Gastrocnemius medialis (tissue), 4 donors: ENCODE results near the gene VMP1. TPM values are rescaled to one million over a fixed set of nuclear protein-coding genes. Genes with fewer than 3 reads are reported as not detected.
A peak's percentile ranks its signal among the peaks of the same experiment; 100 is the strongest.

Experiments used
- ATAC-seq, 2 donors: fragments of 150-250 bp; one replicate each; pipeline ENCODE4 v1.9.1; 2016
- DNase-seq, 2 donors: peaks; one replicate each; pipeline ENCODE4 v3.0.0-alpha.2; 2019
- H3K27ac ChIP-seq, 4 donors: fragments of 200-600 bp; sonication (generic); 1 replicate in 1 of 4; 2 replicates in 3 of 4; pipeline ENCODE4 v1.5.1; 2016 to 2018; ENCODE audit warnings: mild to moderate bottlenecking in 2 of 4, moderate library complexity in 1 of 4
- H3K27me3 ChIP-seq, 3 donors: fragments of 200-600 bp; sonication (generic) in 2 of 3; 1 replicate in 1 of 3; 2 replicates in 2 of 3; pipeline versions ENCODE4 v1.5.1 to v1.6.0; 2016 to 2019; ENCODE audit warnings: mild to moderate bottlenecking in 1 of 3, moderate library complexity in 1 of 3
- H3K36me3 ChIP-seq, 2 donors: fragments of 200-600 bp; sonication (generic) in 1 of 2; one replicate each; pipeline ENCODE4 v1.5.1; 2017 to 2018
- H3K4me1 ChIP-seq, 2 donors: fragments of 200-600 bp; sonication (generic) in 1 of 2; one replicate each; pipeline ENCODE4 v1.5.1; 2016 to 2017; ENCODE audit warnings: mild to moderate bottlenecking in 2 of 2
- H3K4me3 ChIP-seq, 4 donors: fragments of 200-600 bp; sonication (generic) in 3 of 4; 1 replicate in 1 of 4; 2 replicates in 3 of 4; pipeline ENCODE4 v1.5.1; 2016 to 2019; ENCODE audit warnings: mild to moderate bottlenecking in 2 of 4
- H3K9me3 ChIP-seq, 3 donors: fragments of 200-600 bp; sonication (generic) in 2 of 3; 1 replicate in 1 of 3; 2 replicates in 2 of 3; pipeline ENCODE4 v1.5.1; 2016 to 2019
- CTCF ChIP-seq, 5 experiments: fragments of 450-650 bp in 3 of 5; fragments of 200-600 bp in 2 of 5; sonication (generic) in 2 of 5; IDR thresholded peaks in 4 of 5; conservative IDR thresholded peaks in 1 of 5; 1 replicate in 4 of 5; 2 replicates in 1 of 5; pipeline ENCODE4 v1.5.1; 2016 to 2019; ENCODE audit warnings: antibody characterized with exemption in 5 of 5, mild to moderate bottlenecking in 3 of 5, moderate library complexity in 3 of 5
- POLR2A ChIP-seq, 2 donors: fragments of 450-650 bp; IDR thresholded peaks; one replicate each; pipeline ENCODE4 v1.6.1; 2017; ENCODE audit warnings: antibody characterized with exemption in 2 of 2, mild to moderate bottlenecking in 2 of 2, moderate library complexity in 2 of 2
- in situ Hi-C, 4 donors: fragments of 200-750 bp; cut with MboI; loops; one replicate each; pipeline versions ENCODE4 v1.15.0 to v1.8.0; 2017; ENCODE audit warnings: low sequenced_read_pairs in 4 of 4
- intact Hi-C: fragments of 100-400 bp; cut with DNase I; formaldehyde crosslinking; loops from one replicate; pipeline ENCODE4 v1.15.1; 2023; ENCODE audit warnings: low total_unique reads
- total RNA-seq, 4 donors: library from RNA; depleted of rRNA; stranded (reverse); fragments of >200 nt; gene quantifications; one replicate each; pipeline versions ENCODE4 v1.1.0 to v1.2.3, GENCODE V29; 2016

Gene VMP1
- total RNA-seq, 4 donors from 2014 or later = 39.2 to 55.0 (median 48.4) TPM

- Histone ChIP-seq H3K36me3 (no peaks in the 10 kb centered on the region), H3K4me3 (no peak overlapping the region), H3K27ac (peak overlapping the region in 1 of 4 donors; percentile 32), H3K9me3 (no peaks in the 10 kb centered on the region), H3K27me3 (no peaks in the 10 kb centered on the region), H3K4me1 (peaks cover 13 to 37% of the 10 kb centered on the region in 2 donors)
- no peak for ATAC-seq
- no peak for DNase-seq
- in situ Hi-C loops (no loop called here), intact Hi-C loops (no loop called here)
- TF ChIP-seq CTCF (IDR thresholded peaks at IDR 0.05 in 4 of 5, conservative IDR thresholded peaks at IDR 0.05 in 1 of 5) = no peak
- no peak for TF ChIP-seq POLR2A (IDR thresholded peaks at IDR 0.05)
Observed at GRCh38 chr17:59722623-59723022, 15.2 kb downstream of the VMP1 start.

DNA sequence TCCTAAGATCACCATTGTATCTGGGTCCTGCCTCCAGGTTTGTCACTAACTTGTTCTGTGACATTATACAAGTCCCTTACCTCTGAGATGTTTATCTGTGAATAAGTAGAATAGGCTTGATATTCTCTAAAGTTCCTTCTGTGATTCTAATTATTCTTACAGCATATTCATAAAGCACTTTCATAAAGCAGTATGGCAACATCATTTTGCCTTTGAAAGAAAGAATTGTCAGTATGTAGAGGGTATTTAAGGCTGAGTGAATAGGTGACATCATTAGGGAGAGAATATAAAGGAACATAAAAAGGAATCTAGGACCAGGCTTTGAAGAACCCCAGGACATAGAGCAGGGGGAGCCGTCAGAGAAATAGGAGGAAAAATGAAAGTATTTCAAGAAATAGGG, 15.6 kb downstream of the VMP1 start:
- TF ChIP-seq POLR2A (IDR thresholded peaks at IDR 0.05) (no peak), CTCF (IDR thresholded peaks at IDR 0.05 in 4 of 5, conservative IDR thresholded peaks at IDR 0.05 in 1 of 5) (no peak)
- peaks cover 16 to 41% of the 10 kb centered on the region in 2 donors for H3K4me1 ChIP-seq
- H3K27me3 ChIP-seq = no peaks in the 10 kb centered on the region
- intact Hi-C loops = no loop called here
- no peaks in the 10 kb centered on the region for H3K9me3 ChIP-seq
- H3K4me3 ChIP-seq = no peak overlapping the region
- DNase-seq = no peak
- no peak for ATAC-seq
- in situ Hi-C loops = no loop called here
- H3K27ac ChIP-seq = peak overlapping the region in 2 of 4 donors; percentile 32 to 37
- no peaks in the 10 kb centered on the region for H3K36me3 ChIP-seq

- H3K4me1 ChIP-seq = peaks cover 21 to 45% of the 10 kb centered on the region in 2 donors
- in situ Hi-C loops = no loop called here
- no peak for ATAC-seq
Observed at GRCh38 chr17:59723607-59724006, 16.2 kb downstream of the VMP1 start.

GRCh38 chr17:59725691-59726090, 18.2 kb downstream of the VMP1 start:
- ATAC-seq (peak; percentile 52 to 57), DNase-seq (no peak)
- in situ Hi-C loops (no loop called here), intact Hi-C loops (no loop called here)
- Histone ChIP-seq H3K9me3 (no peaks in the 10 kb centered on the region), H3K4me3 (no peak overlapping the region), H3K27me3 (no peaks in the 10 kb centered on the region), H3K4me1 (peaks cover 24 to 44% of the 10 kb centered on the region in 2 donors), H3K36me3 (no peaks in the 10 kb centered on the region), H3K27ac (peak overlapping the region; percentile 8 to 87 (median 60))
- TF ChIP-seq POLR2A (IDR thresholded peaks at IDR 0.05) (no peak), CTCF (IDR thresholded peaks at IDR 0.05 in 4 of 5, conservative IDR thresholded peaks at IDR 0.05 in 1 of 5) (no peak)

More at GRCh38 chr17:59723607-59724006, 16.2 kb downstream of the VMP1 start:
- Histone ChIP-seq H3K4me3 (no peak overlapping the region), H3K9me3 (no peaks in the 10 kb centered on the region), H3K27ac (peak overlapping the region in 2 of 4 donors; percentile 32 to 37), H3K27me3 (no peaks in the 10 kb centered on the region), H3K36me3 (no peaks in the 10 kb centered on the region)
- no peak for TF ChIP-seq CTCF (IDR thresholded peaks at IDR 0.05 in 4 of 5, conservative IDR thresholded peaks at IDR 0.05 in 1 of 5)
- no peak for TF ChIP-seq POLR2A (IDR thresholded peaks at IDR 0.05)
- DNase-seq = no peak
- intact Hi-C loops = no loop called here
